GM19043 (cell line): Measurements from ENCODE around the gene GARS1.
"Not testable (repeated sequence)": the region's sequence is repeated elsewhere in the genome, so short reads cannot be mapped to it uniquely, and the experiment has no call there.

ENCODE experiments used
- ATAC-seq: cut with Tn5 transposase; IDR thresholded peaks from one replicate; pipeline ENCODE4 v1.9.1; 2021; ENCODE audit warnings: low read depth; ENCODE audit not compliant: unreplicated experiment

Gene GARS1

DNA sequence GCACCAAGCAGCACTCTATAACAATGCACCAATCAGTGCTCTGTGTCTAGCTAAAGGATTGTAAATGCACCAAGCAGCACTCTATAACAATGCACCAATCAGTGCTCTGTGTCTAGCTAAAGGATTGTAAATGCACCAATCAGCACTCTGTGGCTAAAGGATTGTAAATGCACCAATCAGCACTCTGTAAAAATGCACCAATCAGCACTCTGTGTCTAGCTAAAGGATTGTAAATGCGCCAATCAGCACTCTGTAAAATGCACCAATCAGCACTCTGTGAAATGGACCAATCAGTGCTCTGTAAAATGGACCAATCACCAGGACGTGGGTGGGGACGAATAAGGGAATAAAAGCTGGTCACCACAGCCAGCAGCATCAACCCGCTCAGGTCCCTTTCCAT, 24.4 kb upstream of the GARS1 start:
- ATAC-seq, result not testable (repeated sequence)

DNA sequence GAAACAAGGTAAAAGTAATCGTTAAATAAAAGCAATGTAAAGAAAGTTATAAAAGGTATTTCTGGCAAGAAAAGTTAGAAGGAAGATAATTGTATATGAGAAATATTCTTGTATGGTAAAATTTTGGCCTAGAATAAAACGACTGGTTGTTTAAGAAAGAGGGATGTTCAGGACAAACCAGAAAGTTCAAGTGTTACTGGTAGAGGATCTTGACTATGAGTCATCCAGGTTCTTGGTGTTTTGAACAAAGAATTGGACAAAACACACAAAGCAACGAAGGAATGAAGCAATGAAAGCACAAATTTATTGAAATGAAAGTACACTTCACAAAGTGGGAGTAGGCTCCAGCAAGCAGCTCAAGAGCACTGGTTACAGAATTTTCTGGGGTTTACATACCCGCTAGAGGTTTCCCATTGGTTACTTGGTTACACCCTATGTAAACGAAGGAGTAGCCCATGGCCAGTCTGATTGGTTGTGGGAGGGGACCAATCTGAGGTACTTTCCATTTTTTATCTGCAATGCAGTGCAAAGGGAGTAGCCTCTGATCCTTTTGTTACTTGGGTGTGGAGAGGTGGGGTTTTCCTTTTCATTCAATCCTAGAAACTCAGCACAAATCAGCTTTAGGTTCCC, 22.4 kb upstream of the GARS1 start:
- ATAC-seq, result no peak

DNA sequence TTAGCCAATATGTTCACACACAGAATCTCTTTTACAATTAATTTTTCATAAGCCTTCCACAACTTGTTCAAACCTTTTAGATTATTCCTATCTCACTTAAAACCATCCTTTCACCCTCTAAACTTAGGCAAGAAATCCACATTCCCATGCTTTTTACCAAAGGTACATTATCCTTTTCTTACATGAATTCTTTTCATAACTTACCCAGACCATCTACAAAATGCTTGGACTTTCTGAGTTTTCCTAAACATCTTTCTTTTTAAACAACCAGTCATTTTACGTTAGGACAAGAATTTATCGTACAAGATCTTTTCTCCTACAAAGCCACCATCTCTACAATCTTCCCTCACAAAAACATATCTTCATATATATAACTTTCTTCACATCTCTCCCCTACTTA, 18.8 kb upstream of the GARS1 start:
- no peak for ATAC-seq

DNA sequence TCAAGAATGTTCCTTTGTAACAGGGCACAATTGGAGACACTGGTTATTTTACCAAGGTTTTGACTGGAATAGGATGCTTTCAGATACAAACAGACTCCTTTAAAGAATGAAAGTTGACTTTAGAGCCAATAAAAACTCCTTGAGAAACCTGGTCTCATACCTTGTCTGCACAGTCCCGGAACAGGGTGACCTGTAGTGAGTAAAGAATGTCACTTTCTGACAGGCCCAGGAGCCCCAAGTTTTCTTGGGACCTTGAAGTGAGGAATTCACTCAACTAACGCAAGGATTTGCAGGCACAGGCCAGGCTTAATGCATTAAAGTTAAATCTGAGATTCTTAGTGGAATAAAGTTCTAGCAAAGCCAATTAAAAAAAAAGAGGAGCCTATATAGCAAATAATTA, 11.5 kb upstream of the GARS1 start:
- no peak for ATAC-seq

DNA sequence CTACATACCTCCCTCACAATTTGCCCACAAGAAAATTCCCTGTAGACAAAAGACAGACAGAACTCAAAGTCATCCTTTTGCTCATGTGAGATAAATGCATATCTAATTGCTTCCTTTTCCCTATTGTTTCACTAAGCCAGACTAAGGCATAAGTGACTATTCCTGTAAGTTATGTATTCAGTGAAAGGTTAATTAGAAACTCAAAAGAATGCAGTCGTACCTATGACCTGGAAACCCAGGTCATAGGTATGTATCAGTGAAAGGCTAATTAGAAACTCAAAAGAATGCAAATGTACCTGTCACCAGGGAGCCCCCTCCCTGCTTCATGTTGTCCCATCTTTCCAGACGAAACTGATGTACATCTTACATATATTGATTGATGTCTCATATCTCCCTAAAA, 10.3 kb upstream of the GARS1 start:
- ATAC-seq, result no peak

DNA sequence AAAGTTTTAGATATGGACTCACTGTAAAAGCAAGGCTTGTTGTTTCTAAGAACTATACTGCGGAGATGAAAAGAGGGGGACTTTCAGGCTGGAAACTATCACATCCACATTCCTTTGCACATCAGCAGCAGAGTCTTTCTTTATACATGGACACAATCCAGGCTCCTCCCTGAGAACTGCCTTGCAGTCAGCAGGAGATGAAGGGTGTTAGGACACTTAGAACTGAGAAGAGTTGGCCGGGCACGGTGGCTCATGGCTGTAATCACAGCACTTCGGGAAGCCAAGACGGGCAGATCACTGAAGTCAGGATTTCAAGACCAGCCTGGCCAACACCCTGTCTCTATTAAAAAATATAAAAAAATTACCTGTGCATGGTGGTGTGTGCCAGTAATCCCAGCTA, 9.7 kb upstream of the GARS1 start:
- ATAC-seq, result no peak

DNA sequence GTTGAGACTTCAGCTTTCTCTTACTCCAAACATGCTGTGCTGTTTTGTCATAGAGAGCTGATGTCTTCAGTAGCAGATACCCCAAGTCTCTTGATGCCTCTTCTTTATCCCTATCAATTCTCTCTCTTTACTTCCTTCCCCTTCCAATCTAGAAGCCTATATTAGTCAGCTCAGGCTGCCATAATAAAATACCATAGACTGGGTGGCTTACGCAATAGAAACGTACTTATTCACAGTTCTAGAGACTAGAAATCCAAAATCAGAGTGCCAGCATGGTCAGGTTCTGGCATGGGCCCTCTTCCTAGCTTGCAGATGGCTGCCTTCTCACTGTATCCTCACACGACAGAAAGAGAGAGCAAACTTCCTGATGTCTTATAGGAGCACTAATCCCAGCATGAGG, 9.0 kb upstream of the GARS1 start:
- ATAC-seq, result no peak

DNA sequence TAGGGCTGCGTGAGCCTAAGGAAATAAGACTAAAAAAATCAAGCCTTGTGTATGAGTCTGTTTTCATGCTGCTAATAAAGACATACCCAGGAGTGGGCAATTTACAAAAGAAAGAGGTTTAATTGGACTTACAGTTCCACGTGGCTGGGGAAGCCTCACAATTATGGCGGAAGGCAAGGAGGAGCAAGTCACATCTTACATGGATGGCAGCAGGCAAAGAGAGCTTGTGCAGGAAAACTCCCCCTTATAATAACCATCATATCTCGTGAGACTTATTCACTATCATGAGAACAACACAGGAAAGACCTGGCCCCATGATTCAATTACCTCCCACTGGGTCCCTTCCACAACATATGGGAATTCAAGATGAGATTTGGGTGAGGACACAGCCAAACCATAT, 7.1 kb upstream of the GARS1 start:
- not testable (repeated sequence) for ATAC-seq

DNA sequence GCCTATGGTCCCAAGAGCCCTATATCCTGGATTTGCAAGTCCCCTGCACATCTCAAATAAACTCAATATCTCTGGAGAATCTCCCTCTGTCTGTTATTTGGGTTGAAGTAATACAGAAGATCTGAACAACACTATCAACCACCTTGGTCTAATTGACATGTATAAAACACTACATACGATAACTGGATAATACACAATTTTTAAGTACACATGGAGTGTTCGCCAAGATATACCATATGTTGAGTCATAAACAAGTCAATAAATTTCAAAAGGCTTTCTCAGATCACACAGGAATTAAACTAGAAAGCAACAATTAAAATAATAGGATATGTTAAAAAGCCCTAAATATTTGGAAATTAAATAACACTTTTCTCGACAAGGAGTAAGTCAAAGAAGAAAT, 5.6 kb upstream of the GARS1 start:
- no peak for ATAC-seq

DNA sequence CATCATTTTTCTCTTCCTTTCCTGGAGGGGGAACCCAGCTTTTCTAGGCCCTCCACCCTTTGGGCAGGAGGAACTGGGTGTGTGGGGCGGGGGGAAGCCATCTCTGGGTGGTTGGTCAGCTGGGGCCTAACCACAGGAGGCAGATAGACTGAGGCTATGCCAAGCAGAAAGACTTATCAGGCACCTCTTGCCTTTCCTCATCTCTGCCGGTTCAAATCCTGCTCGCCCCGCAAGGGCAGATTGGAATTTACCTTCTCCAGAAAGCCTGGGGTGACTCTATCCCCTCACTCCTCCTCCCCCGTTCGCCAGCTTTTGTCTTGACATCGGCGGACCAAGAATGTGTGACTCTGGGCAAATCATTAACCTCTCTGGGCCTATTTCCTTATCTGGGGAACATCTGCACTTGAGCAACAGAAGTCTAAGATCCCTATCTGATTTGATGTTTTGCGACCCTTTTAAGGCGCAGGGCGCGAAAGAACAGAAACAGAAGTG, 584 bp upstream of the GARS1 start:
- ATAC-seq, result peak; percentile 37

DNA sequence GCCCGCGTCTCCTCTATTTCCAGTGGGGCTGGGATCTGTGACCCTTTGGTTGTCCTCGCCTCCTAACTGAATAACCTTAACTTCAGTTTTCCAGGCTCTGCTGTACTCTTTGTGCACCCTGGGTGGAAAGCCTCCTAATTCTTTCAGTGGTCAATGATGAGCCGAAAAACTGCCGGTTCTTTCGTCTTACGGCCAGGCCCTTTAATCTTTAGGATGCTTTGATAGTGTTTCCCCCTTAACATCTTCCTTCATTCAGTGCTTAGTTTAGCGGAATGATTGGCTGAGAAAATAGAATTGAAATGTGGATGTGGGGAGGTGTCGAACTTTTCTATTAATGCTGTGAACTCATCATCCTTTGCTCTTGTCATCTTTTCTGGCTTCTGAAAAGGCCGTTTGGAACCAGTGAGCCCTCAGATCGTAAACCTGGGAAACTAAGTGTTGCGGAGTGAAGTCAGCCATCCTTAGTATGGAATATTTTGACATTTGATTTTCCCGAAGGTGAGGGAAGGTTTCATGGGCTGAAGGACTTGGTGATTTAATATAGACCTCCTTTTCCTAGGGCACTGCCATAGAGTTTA, 847 bp downstream of the GARS1 start:
- ATAC-seq, result no peak

DNA sequence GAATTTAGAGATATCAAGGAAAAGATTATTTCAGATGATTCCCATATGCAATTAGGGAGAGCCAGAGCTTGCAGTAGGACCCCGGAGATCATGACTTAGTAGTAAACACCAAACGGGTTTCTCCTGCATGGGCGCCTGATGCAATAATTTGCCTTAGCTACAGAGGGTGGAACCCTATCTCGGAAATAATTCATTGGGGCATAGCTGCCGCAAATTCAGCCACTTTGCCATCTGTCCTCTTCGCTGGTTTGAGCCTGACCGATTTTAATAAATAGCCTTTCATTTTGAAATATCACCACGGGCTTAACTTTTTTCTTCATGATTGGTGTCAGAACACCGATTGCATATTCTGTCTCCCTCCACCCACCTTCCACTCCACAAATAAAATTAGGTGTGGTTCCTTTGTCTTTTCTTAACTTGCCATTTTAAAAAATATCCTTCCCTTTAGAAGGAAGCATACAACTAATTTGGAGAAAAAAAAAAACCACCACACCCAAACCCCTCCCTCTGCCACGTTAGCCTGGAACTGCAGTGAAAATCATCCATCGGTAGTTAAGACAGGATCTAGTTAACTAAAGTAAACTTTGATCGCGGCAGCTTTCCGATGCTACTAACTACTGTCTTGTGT, 1.4 kb downstream of the GARS1 start:
- no peak for ATAC-seq

DNA sequence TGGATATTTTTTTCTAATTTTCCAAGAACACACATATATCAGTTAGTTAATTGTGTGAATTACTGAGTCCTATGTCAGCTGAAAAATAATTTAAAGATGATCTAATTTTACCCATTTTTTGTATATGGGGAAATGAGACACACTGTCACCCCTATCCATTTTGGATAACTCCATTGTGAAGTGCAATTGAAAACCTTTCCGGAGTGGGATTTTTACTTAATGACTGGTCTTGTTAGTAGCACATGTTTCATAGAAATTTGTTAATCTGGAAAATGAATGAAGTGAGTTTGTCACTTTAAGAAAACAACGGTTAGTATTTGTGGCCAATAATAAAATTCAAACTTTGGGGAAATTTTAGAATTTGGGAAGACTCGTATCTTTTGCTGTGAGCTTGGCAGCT, 2.0 kb downstream of the GARS1 start:
- no peak for ATAC-seq

DNA sequence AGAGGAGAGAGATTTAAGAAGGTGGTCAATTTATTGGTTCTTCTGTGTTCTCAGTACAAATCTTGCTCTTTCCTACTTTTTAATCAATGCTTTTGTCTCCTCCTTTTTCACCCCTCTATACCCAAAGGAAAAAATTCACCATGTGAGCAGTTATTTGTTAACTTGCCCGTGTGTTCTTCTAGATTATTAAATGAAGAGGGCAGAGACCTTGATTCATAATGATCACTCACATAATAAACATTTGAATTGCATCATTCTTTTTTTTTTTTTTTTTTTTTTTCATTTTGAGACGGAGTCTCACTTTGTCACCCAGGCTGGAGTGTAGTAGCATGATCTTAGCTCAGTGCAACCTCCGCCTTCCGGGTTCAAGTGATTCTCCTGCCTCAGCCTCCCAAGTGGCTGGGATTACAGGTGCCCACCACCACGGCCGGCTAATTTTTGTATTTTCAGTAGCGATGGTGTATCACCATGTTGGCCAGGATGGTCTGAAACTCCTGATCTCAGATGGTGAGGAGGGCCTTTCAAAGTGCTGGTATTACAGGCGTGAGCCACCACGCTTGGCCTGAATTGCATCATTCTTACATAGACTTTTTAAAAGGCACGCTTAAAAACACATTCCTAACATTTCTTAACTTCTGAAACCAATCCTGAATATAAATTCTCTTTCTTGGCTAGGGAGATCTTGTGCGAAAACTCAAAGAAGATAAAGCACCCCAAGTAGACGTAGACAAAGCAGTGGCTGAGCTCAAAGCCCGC, 3.6 kb downstream of the GARS1 start:
- ATAC-seq, result no peak

DNA sequence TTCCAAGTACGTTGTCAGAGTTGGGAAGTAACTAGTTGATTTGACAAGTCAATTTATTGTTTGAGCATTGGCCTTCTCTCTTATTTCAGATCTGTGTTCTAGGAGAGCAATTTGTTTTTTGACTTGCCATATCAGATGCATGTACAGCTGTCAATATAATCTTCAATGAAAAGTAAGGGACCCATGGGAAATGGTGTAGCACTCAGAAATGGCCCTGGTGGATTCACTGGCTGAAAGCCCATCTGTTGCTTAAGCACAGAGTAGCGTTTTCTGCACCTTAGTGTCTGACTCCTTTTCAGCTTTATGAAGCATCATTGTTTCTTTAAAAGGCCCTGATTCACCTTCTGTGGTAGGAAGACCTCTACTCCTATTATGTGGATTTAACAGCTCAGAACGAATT, 10.2 kb downstream of the GARS1 start:
- ATAC-seq, result no peak

DNA sequence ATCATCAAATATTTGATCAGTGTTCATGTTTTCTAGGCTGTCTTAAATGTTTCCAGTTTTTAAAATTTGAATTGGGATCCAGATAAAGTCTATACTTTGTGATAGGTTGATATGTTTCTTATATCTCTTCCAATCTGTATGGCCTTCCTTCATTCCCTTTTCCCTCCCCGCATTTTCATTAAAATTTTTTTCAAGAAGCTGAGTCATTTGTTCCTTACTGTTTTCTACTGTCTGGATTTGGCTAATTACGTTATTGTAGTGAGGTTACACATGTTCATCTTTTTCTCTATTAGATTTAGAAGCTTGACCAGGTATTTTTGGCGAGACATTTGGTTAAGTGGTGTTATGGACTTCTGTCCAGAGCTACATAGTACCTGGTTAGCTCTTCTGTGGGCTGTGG, 11.2 kb downstream of the GARS1 start:
- ATAC-seq, result no peak

DNA sequence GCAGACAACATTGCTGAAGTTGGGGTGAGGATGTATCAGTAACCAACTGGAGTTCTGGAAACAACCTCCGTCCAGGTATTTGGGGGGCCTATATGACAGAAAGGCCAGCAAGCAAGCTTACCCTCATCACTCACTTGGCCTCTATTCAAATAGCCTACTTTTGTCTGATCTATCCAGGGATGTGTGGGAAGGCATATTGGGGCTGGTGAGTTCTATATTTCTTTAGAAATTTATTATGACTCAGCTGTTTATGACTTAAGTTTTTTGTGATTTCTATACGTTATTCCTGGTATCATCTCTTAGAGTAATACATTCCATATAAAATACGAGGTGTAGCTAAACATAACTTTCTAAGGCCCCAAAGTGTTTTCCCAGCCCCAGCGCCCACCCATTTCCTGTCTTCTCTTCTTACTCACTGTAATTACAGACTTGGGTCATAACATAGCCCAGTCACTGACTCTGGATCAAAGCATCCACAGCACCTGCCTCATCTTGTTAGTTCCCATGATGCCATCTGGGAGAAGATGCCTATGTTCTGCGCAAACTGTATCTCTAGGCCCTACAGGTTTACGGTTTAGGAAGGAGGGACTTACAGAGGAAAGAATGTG, 18.1 kb downstream of the GARS1 start:
- no peak for ATAC-seq

DNA sequence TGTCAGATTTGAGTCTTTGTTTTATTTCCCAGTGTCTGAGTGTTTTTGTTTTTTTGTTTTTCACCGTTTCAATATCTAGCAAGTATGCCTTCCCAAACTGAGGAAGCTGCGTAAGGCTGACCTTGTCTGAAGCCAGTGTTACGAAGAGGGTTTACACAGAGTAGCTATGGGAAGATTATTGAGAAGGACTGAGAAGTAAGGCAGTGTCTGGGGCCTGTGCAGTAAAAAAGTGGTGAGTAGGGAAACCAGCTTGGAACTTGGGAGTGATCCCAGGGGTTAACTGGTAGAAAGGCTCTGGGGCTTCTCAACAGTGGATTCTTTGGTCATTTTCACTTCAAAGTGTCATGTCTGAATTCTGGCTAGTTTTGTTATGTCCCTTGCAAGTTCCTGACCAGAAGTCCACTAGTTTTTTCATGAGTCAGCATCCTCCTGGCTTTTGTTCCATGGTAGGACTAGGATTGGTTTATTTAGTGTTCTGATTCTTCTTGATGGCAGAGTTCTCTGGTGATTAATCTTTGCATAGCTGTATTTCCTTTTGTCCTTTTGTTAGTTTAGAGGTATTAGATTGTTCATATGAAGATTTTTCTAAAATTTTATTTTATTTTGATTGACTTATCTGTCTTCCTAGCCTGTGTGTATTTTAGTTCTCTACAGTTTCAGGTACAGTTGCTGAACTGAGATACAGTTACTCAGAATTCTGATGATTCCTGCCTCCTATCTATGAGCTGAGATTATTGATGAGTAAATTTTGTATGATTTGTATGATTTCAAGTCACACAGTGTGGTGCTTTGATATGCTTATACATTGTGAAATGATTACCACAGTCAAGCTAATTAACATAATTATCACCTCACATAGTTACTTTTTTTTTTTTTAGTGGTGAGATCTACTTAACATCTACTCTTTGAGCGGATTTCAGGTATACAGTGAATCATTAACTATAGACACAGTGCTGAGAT, 19.0 kb downstream of the GARS1 start:
- no peak for ATAC-seq

DNA sequence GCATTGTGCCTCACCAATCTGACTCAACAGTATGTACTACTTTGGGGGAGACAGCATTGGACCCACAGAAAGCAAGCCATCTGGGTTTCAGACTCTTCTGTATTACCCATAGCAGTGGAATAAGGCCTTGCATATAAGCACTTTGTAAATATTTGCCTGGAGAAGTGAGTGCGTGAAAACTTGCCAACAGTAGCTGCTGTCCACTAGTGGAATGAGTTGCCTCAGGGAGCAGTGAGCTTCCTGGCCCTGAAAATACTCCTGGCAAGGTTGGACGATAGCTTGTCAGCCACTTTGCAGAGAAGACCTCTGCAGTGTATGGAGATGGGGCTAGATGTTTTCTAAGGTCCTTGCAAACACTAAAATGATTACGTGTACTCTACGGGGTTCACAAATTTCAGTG, 21.6 kb downstream of the GARS1 start:
- no peak for ATAC-seq

DNA sequence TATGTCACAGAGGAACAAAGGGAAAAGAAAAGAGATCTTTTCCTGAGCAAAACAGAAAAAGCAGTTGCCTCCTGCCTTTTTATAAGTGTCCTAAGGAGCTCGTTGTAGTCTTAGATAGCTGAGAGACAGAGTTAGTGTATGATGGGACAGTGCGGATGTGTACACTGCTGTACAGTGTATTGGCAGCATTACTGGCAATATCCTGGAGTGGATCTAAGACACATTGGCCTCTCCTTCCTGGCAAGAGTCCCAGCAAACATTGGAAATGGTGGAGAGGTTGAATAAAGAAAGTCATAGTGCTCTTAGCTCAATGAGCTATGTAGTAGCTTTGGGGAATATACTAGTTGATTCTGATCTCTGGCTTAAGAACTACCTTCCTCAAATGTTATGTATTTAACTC, 22.7 kb downstream of the GARS1 start:
- no peak for ATAC-seq
